Activated T-helper 1 cell treated with anti-CD3 and anti-CD28 coated beads, Interleukin-2, amount 50 U/mL, for 16 hours (primary cell): Measurements from ENCODE around the gene ANGPTL2.

Source experiments
- DNase-seq, 2 donors: peaks; one replicate each; pipeline ENCODE4 v3.0.0-alpha.2; 2020; ENCODE audit warnings: low read depth in 1 of 2, low spot score in 1 of 2

Gene ANGPTL2

DNA sequence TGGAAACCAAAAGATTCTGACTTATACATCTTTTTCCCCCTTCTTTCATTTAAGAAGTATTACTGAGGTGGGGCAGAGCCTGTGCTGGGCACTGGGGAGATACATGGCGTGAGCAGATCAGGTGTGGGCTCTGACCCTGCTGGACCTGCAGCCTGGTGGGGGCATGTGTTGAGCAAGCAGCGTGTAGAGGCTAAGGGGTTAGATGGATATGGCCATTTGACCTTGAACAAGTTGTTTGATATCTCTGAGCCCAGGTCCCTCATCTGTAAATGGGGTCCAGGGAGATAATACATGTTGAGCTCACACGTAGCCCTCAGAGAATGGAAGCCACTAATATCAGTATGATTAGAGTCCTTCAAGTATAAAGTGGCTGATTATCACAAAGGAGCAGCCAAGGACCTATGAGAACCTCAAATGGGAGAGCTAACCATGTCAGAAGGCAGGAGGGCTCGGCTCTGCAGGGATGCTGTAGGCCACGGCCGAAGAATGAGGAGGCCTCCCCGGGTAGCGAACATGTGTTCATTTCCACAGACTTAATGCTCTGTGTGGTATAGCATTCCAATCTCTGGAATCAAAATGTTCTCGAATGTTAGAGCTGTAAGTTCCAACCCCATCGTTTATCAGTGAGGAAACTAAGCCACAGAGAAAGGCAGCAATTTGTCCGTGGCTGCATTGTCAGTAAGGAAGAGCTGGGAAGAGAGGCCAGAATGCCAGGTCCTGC, 15.4 kb upstream of the ANGPTL2 start:
- DNase-seq = no peak

DNA sequence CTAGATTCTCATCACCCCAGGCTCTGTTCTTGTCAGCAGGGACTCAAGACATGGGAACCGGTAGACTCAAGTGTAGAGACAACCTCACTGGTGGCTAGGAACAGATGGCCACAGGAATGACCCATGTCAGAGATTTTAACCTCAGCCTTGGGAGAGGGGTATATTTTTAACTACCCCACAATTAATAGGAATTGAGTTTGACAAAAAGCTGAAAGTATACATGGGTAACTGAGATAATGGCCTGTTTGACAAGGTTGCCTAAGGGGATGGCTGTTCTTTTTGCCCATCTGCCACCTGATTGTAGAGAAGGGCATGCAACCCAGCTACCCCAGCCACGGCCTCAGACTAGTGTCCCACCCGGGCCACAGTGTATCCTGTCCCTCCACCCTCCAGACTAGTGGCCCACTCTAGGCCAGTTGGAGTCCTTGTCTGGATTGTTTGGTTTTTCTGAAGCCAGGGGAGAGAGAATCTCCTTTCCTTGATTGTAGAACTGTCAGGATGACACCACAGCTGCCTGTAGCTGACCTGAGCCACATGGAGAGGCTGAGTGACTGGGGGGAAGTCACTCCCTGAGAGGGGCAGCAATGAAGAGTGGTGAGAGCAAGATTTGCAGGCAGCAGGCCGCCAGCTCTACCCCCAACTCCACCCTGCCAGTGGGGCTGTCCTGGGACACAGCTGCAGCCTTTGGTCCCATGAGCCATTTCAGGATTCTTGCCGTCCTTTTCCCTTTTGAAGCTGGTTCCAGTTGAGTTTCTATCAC, 14.6 kb upstream of the ANGPTL2 start:
- no peak for DNase-seq

DNA sequence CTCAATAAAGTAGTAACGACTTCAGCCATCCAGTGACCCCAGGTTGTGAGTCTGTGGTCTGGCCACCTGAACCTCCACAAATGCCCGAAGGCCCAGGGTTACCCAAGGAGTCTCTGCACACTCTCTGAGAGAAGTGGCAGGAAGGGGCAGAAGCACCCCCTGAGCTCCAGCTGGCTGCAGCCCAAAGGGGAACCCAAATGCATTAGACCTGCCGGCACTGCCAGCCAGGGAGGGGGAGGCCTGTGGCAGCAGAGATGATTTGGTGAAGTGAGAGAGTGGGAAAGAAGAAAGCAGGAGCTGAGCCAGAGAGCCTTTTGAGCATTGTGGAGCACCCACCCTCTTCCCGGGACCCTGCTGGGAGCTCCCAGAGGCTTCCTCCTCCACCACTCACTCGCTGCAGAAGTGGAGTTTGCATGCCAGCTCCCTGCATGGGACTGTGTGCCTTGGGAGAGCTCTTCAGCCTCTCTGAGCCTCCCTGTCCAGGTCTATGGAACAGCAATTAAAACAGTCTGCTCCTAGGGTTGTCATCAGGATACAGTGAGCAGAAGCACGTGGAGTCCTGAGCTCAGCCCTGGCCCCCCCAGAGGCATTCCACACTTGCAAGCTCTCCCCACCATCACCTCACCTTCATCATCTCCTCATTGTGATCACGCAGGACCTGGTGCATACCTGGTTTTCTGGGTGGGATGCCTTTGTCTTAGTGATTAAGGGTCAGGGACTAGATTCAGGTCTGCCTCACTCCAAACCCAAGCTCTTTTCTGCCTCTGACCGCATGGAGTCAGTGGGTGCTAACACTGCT, 13.8 kb upstream of the ANGPTL2 start:
- no peak for DNase-seq

GRCh38 chr9:127135056-127135745, 12.8 kb upstream of the ANGPTL2 start:
- DNase-seq = no peak

DNA sequence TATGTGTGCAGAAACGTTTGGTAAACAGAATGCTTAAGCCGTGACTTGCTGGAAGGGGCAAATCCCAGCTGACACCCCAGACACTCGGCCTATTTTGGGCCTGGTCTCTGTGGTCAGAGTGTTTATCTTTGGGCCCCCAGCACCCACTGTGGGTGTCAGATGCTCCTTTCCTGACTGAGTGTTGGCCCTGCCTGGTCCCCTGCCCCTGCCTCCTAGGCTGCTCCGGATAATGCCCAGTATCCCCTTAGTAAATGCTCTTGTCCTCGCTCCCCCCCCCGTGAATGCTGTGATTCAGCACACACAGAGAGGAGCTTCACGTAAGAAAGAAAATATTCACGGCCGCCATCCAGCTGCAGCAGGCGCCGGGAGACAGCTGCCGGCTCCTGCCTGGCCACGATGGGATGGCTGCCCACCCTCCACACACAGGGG, 11.3 kb upstream of the ANGPTL2 start:
- DNase-seq = no peak

DNA sequence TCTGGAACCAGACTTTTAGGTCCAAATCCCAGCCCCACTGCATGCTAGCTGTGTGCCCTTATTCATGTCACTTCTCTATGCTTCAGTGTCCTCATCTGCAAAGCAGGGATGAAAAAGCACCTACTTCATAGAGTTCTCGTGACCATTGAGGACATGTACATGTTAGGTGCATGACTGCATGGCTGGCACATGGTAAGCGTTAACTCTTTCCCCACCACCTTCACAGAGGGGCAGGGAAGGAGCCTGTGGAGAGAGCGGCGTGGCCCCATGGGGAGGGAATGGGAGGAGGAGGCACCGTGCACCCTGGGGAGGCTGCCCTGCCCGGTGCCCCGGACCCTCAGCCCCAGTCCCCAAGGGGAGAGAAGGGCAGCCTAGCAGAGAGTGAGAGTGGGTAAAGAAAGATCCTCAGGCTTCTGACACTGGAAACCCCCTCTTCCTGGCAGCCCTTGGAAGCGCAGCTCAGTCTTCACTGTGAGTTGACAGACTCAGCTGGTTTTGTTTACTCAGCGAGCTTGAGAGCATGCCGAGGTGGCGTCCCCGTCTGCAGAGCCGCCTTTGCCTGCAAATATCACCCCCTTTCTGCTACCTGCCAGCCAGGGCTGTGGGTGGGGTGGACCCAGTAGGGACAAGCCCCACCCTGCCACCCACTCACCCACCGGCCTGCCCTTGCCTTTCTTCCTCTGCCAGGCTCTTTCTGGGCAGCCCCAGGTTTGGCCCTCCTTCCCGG, 10.6 kb upstream of the ANGPTL2 start:
- no peak for DNase-seq

- DNase-seq = no peak
These were observed 9.9 kb upstream of the ANGPTL2 start for GRCh38 chr9:127132375-127132774.

DNA sequence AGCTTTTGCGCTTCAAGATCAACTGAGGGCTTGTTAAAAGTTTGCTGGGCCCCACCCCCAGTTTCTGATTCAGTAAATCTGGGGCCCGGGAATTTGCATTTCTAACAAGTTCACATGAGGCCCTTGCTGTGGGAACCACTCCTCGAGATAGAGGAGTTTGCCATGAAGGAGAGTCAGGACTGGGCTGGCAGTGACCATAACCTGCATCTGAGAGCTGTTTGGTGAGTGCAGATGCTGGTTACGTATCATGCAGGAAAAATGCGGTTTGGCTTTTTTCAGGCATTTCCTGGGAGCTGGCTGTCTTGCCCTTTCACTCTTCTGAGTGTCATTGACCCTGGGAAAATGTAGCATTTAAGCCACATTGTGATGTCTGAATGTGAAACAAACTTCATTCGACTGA, 9.4 kb upstream of the ANGPTL2 start:
- no peak for DNase-seq

DNA sequence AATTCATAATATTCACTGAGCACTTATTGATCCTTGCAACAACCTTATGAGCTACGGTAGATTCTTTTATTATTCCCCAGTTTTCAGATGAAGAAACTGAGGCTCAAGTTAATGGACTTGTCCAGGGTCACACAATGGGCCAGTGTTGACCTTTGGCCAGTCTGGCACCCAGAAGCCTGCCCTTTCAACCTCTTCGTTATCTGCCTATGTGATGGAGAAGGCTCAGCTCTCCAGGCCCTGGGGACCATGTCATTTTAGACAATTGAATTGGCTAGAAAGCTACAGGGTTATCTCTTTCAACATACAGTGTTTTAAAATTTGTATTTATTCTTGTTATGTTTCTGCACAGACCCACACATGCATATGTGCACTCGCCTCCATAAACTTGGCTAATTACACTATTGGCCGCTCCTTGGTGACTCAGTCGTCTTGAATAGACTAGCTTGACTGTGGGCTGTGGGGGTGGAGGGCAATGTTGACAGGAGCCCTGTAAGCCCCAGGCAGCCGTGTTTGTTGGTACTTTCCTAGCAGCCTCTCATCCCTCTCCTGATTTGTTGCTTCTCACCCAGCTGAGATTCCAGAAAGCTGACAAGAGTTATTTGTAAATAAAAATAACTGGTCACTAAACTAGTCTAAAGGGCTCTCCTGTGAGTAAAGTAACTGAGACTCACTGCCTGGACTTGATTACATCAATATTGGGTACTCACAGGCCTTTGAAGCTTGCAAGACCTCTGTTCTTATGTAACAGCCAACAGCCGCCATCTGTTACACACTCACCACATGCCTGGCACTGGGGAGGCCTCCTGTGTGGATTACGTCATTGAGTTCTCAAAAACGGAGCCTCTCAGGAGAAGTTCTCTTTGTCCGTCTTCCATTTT, 8.5 kb upstream of the ANGPTL2 start:
- DNase-seq = no peak

- DNase-seq = no peak
These were observed 7.8 kb upstream of the ANGPTL2 start for GRCh38 chr9:127130235-127130634.

GRCh38 chr9:127129718-127130085, 7.3 kb upstream of the ANGPTL2 start:
- DNase-seq = no peak

DNA sequence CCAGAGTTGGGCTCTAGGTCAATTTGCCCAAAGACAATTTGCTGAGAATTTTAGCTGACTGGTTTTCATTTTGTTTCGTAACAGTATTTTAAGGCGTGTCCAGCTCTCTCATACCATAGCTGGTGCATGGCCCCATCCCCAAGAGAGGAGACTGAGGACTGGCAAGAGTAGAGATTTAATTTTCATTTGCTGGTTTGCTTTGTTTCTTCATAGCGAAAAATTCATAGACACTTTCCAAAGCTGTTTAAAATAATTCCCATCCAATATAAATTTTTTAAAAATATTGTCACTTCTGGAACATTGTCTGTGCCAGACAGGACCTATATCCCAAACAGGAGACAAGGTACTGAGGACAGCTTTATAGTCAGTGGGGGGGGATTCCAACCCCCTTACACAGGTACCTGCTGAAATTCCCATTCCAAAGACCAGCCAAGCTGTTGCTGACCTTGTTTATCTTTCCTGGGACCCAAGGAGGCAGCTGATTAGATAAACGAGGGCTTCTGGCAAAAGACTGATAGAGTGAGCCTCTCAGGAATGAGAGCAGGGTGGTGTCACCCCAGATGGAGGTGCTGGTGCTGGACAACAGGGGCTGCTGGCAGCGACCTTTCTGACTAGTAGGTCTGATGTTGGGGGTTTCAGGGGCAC, 6.8 kb upstream of the ANGPTL2 start:
- DNase-seq = no peak

DNA sequence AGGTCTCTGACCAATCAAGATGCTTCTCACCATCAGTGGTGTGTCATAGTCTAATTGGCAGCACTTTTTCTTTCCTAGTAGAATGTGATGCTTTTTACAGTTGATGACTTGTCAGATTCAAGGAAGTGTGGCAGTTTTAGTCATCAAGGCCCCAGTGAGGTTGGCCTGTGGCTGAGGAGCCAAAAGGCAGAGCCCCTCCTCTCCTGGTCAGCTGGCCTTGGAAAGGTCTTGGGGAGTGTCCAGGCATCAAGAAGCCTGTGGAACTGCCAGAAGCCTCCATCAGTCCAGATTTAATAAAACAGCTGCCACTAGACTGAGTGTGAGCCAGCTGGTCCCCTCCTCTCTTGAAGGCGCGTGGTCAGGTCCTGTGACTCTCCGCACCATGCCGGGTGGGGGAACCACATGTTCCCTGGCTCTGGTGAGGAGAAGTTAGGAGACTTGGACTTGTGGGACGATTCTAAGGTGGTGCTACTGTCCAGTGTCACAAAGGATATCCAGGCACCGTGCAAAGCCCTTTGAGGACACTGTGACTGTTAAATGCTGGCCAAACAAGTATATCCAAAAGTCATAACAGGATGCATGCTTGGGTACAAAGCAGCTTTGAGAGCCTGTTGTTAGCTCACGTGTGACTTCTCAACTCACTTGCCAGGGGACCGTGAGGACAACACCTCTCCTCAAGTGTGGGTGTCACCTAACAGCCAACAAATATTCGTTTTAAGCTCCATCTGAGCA, 6.1 kb upstream of the ANGPTL2 start:
- DNase-seq = no peak

- DNase-seq = no peak
These were observed 4.5 kb upstream of the ANGPTL2 start for GRCh38 chr9:127126971-127127370.

DNA sequence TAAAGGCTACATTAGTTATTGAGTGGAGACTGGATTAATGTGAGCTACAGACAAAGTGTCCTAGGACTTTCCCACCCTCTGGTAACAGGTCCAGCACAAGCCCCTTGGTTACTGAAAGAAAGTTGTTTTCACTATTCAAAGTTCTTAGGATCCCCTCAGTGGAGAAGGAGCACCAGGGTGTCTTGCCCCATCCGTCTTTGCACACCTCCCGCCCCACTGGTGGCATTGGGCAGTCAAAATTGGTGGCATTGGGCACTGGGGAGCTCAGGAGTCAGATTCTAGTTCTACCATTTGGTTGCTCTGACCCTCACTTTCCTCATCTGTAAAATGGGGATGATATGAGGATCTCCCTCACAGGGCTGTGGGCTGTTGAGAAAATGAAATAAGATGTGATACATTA, 2.4 kb upstream of the ANGPTL2 start:
- DNase-seq = no peak

DNA sequence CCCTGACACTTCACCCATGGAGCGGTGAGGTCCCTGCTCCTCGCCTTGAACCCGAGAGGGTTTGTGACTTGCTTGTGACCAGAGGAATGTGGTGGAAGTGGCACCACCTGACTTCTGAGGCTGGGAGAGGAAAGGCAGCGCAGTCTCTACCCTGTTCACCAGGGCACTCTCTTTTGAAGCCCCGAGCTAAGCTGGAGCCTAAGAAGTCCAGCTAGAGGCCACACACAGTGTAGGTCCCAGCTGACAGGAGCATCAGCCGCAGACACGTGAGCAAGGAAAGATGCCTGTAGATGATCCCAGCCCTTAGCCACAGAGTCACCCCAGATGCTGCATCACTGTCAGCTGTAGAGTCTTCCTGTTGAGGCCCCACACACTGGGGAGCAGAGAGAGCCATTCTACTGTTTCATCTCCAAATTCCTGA, 1.7 kb upstream of the ANGPTL2 start:
- no peak for DNase-seq

GRCh38 chr9:127123064-127123890, 842 bp upstream of the ANGPTL2 start:
- DNase-seq = no peak
